ENCODE data around the gene NCK2. TPM values are rescaled to one million over a fixed set of nuclear protein-coding genes. Genes with fewer than 3 reads are reported as not detected.

Gene NCK2
- total RNA-seq, 1 experiment from 2014 or later, result 49.2 TPM

DNA sequence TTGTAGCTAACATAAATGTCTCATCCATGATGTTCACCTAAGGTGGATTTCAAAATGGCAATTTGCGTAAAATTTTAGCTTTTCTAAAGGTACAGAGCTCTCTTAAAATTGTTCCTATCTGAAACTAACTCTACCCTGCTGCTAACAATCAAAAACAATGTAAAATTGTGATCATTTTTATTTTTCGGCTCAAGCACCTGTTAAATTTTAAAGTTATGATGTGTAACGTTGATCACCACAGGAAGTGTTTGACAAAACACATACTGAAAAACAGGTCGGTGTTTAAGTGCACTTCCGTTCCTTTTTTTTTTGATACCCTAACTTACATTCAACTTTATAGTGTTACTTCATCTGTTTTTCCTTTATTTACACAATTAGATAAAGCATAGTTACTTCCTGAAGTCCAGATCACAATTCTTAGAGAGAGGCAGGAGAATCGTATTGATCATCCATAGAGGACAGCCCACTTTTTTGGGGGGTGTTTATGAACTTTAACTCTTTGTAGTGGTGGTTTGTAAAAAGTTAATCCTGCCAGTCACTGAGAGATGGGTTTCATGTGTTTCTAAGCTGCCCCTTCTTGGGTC is 6.0 kb upstream of the NCK2 start:
- no peak overlapping the region for H3K4me2 ChIP-seq (ENCODE audit: insufficient read depth, insufficient read length, low read length)
- H2AFZ ChIP-seq (ENCODE audit: low read length), result no peak overlapping the region
- no peak overlapping the region for H2BK12ac ChIP-seq (ENCODE audit: insufficient read length, low read depth, low read length)
- H2BK15ac ChIP-seq (ENCODE audit: low read depth, low read length), result no peak overlapping the region
- H2BK5ac ChIP-seq (ENCODE audit: insufficient read length, low read length), result no peak overlapping the region
- Mint-ChIP-seq H3K4me1 (peaks cover 12 to 13% of the 10 kb centered on the region in 2 experiments), H3K9me3 (no peaks in the 10 kb centered on the region; a peak in 1 of 5 replicates), H3K4me3 (no peak overlapping the region), H3K27me3 (ENCODE audit: low read depth) (peaks cover 28% of the 10 kb centered on the region), H3K36me3 (ENCODE audit: insufficient read depth in 1 of 3, low read depth in 3 of 3) (no peaks in the 10 kb centered on the region), H3K27ac (no peak overlapping the region)
- no peak for DNase-seq
- no peaks in the 10 kb centered on the region for H3K23me2 ChIP-seq (ENCODE audit: insufficient read length, low read depth, low read length, poor library complexity, severe bottlenecking)
- no peak overlapping the region for H3K9ac ChIP-seq (ENCODE audit: extremely low read depth, insufficient read length, low read length)
- no peaks in the 10 kb centered on the region for H3K9me3 ChIP-seq (ENCODE audit: control insufficient read depth, low read depth, low read length)
- TF ChIP-seq, protein P1, sequence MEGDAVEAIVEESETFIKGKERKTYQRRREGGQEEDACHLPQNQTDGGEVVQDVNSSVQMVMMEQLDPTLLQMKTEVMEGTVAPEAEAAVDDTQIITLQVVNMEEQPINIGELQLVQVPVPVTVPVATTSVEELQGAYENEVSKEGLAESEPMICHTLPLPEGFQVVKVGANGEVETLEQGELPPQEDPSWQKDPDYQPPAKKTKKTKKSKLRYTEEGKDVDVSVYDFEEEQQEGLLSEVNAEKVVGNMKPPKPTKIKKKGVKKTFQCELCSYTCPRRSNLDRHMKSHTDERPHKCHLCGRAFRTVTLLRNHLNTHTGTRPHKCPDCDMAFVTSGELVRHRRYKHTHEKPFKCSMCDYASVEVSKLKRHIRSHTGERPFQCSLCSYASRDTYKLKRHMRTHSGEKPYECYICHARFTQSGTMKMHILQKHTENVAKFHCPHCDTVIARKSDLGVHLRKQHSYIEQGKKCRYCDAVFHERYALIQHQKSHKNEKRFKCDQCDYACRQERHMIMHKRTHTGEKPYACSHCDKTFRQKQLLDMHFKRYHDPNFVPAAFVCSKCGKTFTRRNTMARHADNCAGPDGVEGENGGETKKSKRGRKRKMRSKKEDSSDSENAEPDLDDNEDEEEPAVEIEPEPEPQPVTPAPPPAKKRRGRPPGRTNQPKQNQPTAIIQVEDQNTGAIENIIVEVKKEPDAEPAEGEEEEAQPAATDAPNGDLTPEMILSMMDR (conservative IDR thresholded peaks at IDR 0.05), result no peak
- H3K27me3 ChIP-seq (ENCODE audit: insufficient read depth, low read length), result no peaks in the 10 kb centered on the region
- H4K5ac ChIP-seq (ENCODE audit: insufficient read length, low read depth, low read length), result no peak overlapping the region
- no peaks in the 10 kb centered on the region for H4K20me1 ChIP-seq (ENCODE audit: control insufficient read depth, insufficient read depth, insufficient read length)
- no peak overlapping the region for H2BK20ac ChIP-seq (ENCODE audit: low read depth, low read length, poor library complexity, severe bottlenecking)
- peaks cover 6% of the 10 kb centered on the region; the same call in 1 of the 2 replicates for H3K4me1 ChIP-seq (ENCODE audit: insufficient read depth, low read length)
- H4K8ac ChIP-seq (replicated peaks; ENCODE audit: insufficient read length, low read depth, low read length), result no peak overlapping the region
- H3K27ac ChIP-seq (ENCODE audit: insufficient read length, low read depth, low read length), result no peak overlapping the region
- H3K4ac ChIP-seq (ENCODE audit: low read depth, low read length), result no peak overlapping the region
- H3T11ph ChIP-seq (ENCODE audit: low read length), result no peak overlapping the region
- no peak overlapping the region for H3K14ac ChIP-seq (ENCODE audit: insufficient read depth, low read length)
- H4K91ac ChIP-seq (ENCODE audit: insufficient read length, low read depth, low read length), result no peak overlapping the region
- H2AK5ac ChIP-seq (ENCODE audit: insufficient read length, low read length), result no peak overlapping the region
- no peaks in the 10 kb centered on the region for H3K79me2 ChIP-seq (ENCODE audit: insufficient read depth, low read length)
- no peak overlapping the region for H3K56ac ChIP-seq (ENCODE audit: insufficient read length, low read depth, low read length)
- no peaks in the 10 kb centered on the region for H3K79me1 ChIP-seq (ENCODE audit: insufficient read depth, low read depth, low read length, poor library complexity, severe bottlenecking)
- WGBS (ENCODE audit: extremely low coverage, insufficient read length, low lambda C conversion rate), result no CpG with 5 or more reads among the region's 6 CpGs
- no peak overlapping the region for H3K23ac ChIP-seq (ENCODE audit: insufficient read length, low read depth, low read length)
- H3K18ac ChIP-seq (ENCODE audit: insufficient read length, low read depth, low read length), result no peak overlapping the region
- no peak overlapping the region for H2BK120ac ChIP-seq (ENCODE audit: low read depth, low read length, poor library complexity, severe bottlenecking)
